Glomerular endothelial cell (primary cell): Measurements from ENCODE around the gene MCAT. TPM values are rescaled to one million over a fixed set of nuclear protein-coding genes. Genes with fewer than 3 reads are reported as not detected.

Experiments used
- DNase-seq: peaks from one replicate; pipeline ENCODE4 v3.0.0-alpha.2; 2011; ENCODE audit warnings: low read depth, low spot score; ENCODE audit errors: extremely low read depth
- total RNA-seq: library from RNA; depleted of rRNA; stranded (reverse); fragments of >200 nt; gene quantifications from 2 replicates; pipeline ENCODE4 v1.2.3, GENCODE V29; 2015

Gene MCAT
- total RNA-seq, 1 donor from 2014 or later = 27.7 TPM

GRCh38 chr22:43094551-43094950, 48.6 kb downstream of the MCAT start:
- no peak for DNase-seq

GRCh38 chr22:43094085-43094484, 49.1 kb downstream of the MCAT start:
- DNase-seq = no peak

- DNase-seq = no peak
These were observed 51.1 kb downstream of the MCAT start for GRCh38 chr22:43092085-43092484.

- DNase-seq = peak; percentile 61
These were observed 52.9 kb downstream of the MCAT start for GRCh38 chr22:43090130-43090789.

DNA sequence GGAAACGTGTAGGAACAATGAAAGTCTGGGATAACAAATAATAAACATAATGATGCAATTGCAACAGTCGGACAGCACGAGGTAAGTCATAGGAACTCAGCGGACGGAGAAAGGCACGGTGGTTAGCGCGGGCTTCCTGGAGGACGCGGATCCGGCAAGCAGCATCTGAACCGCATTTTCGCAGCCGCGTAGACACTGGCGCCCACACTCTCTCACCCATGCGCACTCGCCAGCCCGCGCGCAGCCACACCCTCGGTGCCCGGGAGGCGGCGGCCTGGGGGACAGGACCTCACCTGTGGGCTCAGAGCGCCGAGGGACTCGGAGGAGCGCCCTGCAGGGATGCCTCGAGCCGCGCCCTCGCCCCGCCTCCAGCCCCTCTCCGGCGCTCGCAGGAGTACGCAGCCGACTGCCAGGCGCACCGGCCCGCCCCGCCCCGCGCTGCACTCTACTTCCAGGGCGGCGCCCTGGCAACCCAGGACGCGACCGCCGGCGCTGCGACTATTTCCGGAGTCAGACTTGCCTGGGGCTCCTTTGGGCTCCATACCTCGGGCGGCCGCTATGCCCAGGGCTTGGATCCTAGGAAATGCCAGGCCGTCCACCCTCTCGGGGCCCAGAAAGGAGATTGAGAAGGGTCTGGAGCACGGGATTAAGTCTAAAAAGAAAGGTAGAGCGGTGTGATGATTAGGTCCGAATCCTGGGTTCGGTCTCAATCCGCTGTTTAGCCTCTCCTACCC, 54.0 kb downstream of the MCAT start, which contains the start of gene TTLL1:
TTLL1 (minus strand) TSS at position 408 of the 734 bp plus-strand sequence. CDS start 13,805 bp downstream, outside the sequence.
- DNase-seq = no peak

- DNase-seq = no peak
These were observed 54.6 kb downstream of the MCAT start for GRCh38 chr22:43088627-43088983.

DNA sequence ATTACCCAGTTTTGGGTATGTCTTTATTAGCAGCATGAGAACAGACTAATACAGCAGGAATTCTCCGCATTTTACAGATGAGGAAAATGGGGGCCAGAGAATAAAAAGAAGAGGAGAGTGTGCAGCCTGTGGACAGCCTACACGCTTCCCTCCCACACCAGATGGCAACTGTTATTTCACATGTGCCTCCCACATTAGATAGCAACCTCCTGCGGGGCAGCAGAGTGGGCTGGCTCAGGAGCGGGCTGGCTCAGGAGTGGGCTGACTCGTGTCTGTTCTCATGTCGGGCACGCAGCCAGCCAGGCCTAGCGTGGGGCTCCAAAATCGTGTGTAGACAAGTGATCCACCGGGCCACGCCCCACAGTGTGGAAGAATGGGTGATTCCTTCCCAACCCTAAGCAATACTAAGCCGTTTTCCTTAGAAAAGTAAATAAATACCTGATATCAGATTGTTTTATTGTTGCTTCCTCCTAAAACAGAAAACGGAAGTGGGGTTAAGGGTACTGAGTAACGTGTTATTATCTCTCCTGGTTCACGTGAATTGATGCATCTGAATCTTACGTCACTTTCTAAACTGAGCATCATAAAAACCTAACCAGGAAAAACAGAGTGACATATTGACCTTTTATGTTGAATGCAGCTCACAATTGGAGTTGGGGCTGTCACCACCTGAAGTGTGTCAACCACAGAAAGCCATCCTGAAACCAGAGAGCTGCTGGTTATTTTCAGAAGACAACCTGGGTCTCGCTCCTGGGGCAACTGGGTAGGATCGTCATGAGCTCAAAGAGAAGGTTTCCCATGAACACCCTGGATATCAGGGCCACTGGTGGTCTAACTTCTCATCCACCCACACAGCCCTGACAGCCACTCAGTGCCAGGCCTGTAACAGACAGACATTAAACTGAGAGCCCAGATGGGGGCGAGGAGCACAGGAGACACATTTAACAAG, 57.3 kb downstream of the MCAT start:
- no peak for DNase-seq

Other genes with a start within 250 kb of the MCAT start
- gene PACSIN2, start 128.2 kb downstream of the MCAT start, total RNA-seq = 68.7 and 82.0 TPM in 2 replicates
- gene TTLL1, start 54.0 kb downstream of the MCAT start, total RNA-seq = 11.7 and 18.8 TPM in 2 replicates
- 0.58 and 2.5 TPM in 2 replicates for gene BIK, start 32.6 kb downstream of the MCAT start, total RNA-seq
- gene TSPO, start 8.2 kb upstream of the MCAT start, total RNA-seq = 682 and 1,000 TPM in 2 replicates
- 35.8 and 55.0 TPM in 2 replicates for gene TTLL12, start 43.7 kb upstream of the MCAT start, total RNA-seq
- gene SCUBE1, start 200.0 kb upstream of the MCAT start, total RNA-seq = 68.9 and 69.1 TPM in 2 replicates